ENCODE results near the gene MYOZ2.
A peak's percentile ranks its signal among the peaks of the same experiment; 100 is the strongest.

Gene MYOZ2

DNA sequence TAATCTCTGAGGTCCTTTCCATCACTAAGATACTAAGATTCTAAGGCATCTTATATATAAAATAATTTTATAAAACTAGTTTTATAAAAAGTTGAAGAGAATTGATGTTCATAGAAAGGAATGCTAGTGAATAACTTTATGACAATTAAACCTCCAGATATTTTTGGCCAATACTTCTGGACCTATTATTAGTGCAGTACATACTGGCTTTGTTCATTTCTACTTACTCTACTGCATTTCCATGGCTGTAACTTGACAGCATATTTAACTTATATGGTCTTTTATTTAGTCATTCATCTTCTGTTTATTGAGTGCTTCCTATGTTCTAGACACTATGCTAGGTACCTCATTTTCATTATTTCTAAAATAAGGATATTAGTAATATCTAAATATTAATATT lies 70.1 kb downstream of the MYOZ2 start:
- TF ChIP-seq GATA3 (IDR thresholded peaks at IDR 0.05; ENCODE audit: low read depth, low read length) (no peak), GATA2 (IDR thresholded peaks at IDR 0.05; ENCODE audit: low read depth, low read length) (no peak)

DNA sequence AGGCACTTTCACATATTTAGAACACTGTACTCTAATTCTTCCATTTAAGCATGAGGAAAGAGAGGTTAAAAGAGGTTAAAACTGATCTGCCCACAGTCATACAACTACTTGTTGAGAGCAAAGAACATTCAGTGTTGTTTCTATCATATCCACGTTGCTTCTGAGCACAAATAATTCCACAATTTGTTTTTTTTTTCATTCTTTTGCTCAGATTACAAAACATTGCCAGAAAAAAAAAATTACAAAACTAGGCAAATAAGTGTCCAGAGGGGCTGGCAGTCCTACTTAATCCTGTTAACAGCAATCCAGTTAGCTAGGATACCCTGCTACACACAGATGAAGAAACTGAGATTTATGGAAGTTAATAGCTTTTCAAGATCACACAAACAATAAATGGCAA lies 70.5 kb downstream of the MYOZ2 start:
- TF ChIP-seq GATA3 (IDR thresholded peaks at IDR 0.05; ENCODE audit: low read depth, low read length) (no peak), GATA2 (IDR thresholded peaks at IDR 0.05; ENCODE audit: low read depth, low read length) (no peak)

DNA sequence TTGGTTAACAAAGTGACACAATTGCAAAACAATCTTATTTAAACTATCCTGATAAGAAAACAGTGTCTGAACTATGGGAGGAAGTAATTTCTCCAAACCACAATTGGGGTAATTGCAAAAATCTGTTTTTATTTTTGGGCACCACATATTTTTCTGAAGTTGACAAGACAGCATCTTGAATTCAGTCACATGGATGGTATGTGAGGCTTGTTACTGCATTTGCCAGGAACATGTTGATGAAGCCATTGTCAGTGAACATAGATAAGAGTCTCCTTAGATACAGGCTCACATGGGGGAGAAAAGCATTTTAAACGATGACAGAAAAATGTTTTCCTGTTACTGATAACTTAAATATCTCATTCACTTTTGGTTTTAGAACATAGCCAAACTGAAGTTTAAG lies 71.4 kb downstream of the MYOZ2 start:
- no peak for TF ChIP-seq GATA3 (IDR thresholded peaks at IDR 0.05; ENCODE audit: low read depth, low read length)
- TF ChIP-seq GATA2 (IDR thresholded peaks at IDR 0.05; ENCODE audit: low read depth, low read length): no peak

DNA sequence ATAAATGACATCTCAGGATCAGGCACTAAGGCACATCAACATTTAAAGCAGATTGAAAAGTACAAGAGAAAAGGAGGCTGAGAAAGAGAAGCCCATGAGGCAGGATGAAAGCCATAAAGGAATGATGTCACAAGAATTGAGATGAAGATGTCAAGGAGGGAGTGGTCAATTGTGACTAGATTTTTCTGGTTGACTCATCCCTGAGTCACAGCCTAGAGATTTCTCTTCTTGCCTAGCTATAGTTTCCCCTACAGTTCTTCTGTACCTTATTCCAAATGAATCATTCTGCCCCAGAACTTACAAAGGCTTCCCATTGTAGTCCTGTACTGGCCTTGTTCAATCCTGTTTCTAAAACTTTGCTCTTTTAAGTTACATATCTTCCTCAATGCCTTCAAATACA lies 73.4 kb downstream of the MYOZ2 start:
- TF ChIP-seq GATA3 (IDR thresholded peaks at IDR 0.05; ENCODE audit: low read depth, low read length) (no peak), GATA2 (IDR thresholded peaks at IDR 0.05; ENCODE audit: low read depth, low read length) (no peak)

DNA sequence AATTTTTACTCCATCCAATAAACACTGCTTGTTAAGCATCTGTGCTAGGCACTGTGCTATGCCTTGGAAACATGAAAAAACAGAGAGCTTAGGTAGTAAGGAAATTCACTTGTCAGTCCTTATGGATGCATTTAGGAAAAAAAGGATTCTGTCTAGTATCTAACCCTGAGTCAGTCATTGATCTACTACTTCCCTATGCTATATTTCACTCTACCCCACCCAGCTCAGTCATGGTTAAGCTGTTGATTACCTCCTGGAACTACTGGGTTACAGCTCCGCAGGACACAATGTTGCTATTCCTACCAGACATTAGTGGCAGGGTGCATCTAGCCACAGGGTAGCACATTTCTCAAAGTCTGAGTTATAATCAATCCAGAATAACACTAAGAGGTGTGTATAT lies 74.0 kb downstream of the MYOZ2 start:
- TF ChIP-seq GATA3 (IDR thresholded peaks at IDR 0.05; ENCODE audit: low read depth, low read length) (no peak), GATA2 (IDR thresholded peaks at IDR 0.05; ENCODE audit: low read depth, low read length) (no peak)

DNA sequence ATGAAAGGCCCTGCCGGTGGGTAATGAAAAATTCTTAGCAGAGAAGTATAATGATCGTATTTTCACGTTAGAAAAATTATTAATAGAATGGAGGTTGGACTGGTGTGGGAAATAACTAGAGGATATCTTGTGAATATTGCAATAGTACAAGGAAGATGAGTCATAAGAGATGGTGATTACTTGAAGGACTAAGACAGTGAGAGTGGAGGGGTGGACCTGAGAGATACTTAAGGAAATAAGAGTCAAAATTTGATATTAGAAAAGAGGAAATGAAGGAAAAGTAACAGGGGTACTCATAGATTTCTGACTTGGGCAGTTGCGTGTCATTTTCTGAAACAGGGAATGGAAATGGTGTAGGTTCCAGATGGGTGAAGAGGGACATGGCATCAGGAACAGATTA lies 75.1 kb downstream of the MYOZ2 start:
- no peak for TF ChIP-seq GATA3 (IDR thresholded peaks at IDR 0.05; ENCODE audit: low read depth, low read length)
- TF ChIP-seq GATA2 (IDR thresholded peaks at IDR 0.05; ENCODE audit: low read depth, low read length): no peak

DNA sequence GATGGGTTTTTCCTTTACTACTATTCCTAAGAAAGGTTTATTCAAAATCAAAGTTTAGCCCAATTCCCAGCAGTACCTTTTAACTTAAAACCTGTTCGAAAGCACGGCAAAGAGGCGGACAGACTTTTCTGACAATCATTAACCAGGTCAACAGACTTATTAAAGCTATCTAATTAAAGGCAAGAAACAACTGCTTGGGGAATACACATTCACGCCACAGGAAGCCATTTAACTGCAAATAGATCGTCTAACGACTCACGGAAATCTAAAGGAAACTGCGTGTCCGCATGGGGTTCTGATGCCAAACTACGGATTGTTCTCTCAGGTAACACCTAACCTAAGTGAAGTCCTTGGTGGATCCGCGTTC lies 76.2 kb downstream of the MYOZ2 start:
- TF ChIP-seq GATA2 (IDR thresholded peaks at IDR 0.05; ENCODE audit: low read depth, low read length): no peak
- TF ChIP-seq GATA3 (IDR thresholded peaks at IDR 0.05; ENCODE audit: low read depth, low read length): no peak

DNA sequence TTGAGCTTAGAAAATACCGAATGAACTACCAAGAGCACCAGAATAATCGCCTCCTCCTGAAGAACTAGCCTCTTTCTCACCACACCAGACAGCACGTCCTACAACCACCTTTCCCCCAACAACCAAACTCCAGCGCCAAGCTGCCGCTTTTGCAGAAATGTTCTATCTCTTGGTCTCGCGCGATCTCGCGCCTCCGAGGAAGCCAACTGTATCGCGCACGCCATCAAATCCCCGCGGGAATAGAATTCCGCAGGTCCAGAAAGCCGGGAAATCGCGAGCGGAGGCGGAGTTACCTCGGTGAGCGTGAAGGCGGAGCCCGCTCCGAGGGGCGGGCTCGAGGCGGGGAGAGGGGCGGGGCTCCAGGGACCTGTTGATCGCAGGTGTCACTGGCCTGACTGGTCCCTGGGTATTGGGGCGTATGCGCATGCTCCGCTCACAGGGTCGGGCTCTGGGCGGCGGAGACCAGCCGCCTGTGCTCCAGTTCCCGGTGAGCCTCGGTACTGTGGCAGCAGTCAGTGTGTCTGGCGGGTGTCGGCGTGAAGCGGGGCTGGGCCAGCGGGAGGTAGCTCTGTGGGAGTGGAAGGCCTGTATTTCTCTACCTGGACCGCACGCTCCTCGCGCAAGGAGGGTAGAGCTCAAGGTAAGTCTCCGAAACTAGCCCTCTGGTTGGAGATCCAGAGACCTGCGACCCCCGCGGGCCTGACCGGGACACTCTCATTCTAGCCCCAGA lies 76.8 kb downstream of the MYOZ2 start, which contains the start of gene USP53:
USP53 (plus strand) TSS at position 480 of the 730 bp plus-strand sequence. CDS start 27,047 bp downstream, outside the sequence.
- TF ChIP-seq GATA3 (IDR thresholded peaks at IDR 0.05; ENCODE audit: low read depth, low read length) (no peak), GATA2 (IDR thresholded peaks at IDR 0.05; ENCODE audit: low read depth, low read length) (peak; percentile 92)

DNA sequence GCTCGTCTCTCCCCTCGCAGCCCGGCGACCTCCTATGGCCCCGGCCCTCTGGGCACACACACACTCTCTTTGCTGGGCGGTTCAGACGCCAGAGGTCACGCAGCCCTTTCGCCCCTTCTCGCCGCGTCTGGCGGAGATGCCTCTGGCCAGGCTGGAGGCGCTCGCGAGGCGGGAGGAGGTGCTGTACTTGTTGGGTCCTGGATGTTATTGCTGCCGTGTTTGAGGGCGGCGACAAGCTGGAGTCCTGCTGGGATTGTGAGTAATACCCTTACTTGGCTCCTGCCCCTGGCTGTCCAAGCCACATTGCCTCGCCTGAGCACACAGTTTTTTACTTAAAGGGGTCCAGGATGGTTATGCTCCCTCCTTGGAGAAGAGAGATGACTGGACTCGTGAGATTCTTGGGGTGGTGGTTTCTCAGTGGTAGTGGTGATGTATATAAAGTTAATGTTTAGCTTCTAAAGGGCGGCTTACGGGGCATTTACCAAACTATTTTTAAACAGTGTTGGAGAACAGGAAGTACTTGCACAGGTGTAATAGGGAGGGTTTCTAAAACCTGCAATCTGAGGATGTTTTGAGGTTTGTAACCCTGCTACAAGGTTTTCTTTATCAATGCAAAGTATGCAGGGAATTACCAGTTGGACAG lies 77.5 kb downstream of the MYOZ2 start:
- TF ChIP-seq GATA3 (IDR thresholded peaks at IDR 0.05; ENCODE audit: low read depth, low read length): no peak
- TF ChIP-seq GATA2 (IDR thresholded peaks at IDR 0.05; ENCODE audit: low read depth, low read length): no peak

DNA sequence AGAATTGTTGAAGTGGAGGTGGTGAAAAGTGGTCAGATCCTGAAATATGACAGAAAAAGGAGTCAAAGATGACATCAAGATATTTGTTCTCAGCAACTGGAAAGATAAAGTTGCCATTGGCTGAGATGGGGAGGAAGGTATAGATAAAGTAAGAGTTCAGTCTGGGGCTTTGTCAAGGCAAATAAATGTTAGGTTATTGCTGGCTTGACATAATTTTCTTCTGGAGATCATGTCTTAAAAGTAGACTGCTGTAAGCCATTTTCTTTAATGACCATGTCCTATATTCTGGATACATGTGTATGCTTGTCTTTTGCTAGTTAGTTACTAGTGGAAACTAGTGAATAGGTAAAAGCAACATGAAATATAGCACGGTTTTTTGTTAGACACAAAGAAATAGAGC lies 82.5 kb downstream of the MYOZ2 start:
- TF ChIP-seq GATA2 (IDR thresholded peaks at IDR 0.05; ENCODE audit: low read depth, low read length): no peak
- TF ChIP-seq GATA3 (IDR thresholded peaks at IDR 0.05; ENCODE audit: low read depth, low read length): no peak

DNA sequence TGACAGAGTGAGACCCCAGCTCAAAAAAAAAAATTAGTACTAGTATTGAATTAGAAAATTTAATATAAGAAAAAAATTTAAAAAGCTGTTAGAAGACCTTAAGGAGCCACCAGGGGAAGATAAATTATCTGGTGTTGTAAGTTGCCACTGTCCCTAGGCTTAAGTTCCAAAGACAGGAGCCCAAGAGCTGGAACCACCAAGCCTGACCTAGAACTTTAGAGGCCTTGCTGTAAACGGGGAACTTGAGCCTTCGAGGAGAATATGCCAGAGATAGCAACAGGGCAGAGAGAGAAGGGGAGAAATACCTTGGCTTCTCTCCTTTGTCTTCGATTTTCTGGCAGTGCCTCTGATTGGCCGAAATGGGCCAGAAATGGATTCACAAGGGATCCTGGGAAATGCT lies 85.8 kb downstream of the MYOZ2 start:
- TF ChIP-seq GATA2 (IDR thresholded peaks at IDR 0.05; ENCODE audit: low read depth, low read length) (no peak), GATA3 (IDR thresholded peaks at IDR 0.05; ENCODE audit: low read depth, low read length) (no peak)

DNA sequence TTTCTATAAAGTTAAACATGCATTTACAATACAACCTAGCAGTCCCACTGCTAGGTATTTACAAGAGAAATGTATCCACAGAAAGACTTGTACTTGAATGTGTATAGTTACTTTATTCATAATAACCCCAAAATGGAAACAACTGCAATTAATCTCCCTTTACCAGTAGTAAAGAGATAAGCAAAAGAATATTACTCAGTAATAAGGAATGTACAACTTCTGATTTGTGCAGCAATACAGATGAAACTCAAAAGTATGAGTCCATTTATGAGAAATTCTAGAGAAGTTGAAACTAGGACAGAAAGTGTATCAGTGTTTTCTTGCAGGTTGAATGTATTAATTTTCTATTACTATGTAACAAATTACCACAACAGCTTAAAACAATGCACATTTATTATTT lies 92.1 kb downstream of the MYOZ2 start:
- no peak for TF ChIP-seq GATA2 (IDR thresholded peaks at IDR 0.05; ENCODE audit: low read depth, low read length)
- no peak for TF ChIP-seq GATA3 (IDR thresholded peaks at IDR 0.05; ENCODE audit: low read depth, low read length)

DNA sequence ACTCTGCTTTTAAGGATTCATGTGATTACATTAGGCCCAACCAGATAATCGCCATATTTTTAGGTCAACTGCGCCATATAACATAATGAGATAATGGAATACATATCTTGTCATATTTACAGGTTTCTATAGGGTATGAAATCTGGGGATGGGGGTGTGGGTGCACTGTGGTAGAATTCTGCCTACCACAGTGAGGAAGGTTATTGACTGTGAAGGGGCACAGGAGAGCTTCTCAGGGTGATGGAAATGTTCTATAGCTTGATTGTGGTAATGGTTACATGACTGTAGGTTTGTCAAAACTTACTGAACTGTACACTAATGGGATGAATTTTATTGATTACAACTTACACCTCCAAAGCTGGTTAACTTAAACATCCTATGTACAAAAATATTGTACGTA lies 92.8 kb downstream of the MYOZ2 start:
- TF ChIP-seq GATA3 (IDR thresholded peaks at IDR 0.05; ENCODE audit: low read depth, low read length): no peak
- no peak for TF ChIP-seq GATA2 (IDR thresholded peaks at IDR 0.05; ENCODE audit: low read depth, low read length)

DNA sequence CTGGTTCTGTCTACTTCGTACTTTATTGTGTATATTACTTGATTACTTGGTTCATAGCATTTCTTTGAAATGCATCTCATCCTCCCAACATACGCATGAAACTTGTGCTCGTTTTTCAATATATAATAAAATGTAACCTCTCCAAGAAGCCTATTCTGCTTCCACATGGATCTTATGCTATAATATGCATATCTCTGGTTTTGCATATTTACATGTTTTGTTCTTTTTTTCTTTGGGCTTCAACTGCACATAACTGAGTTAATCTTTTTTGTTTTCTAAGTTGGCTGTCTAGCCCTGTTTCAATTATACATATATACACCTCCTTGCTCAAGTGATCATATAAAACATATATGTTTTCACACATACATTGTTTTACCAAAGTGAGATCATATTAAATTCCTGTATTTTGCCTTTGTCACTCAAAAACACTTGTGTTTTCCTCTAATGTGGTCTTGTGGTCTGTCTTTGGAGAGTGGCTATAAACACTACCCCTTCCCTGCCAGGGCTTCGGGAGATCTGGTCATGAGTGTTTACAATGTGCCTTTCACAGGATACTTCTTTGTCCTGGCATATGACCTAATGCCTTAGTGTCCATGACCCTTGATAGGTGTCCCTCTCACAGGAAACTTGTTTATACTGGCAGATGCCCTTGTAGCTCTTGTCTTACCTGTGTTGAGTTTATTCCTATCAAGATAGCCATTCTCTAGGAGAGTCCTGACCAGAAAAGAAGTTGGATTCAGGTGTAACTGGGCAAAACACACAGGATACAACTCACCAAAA lies 94.5 kb downstream of the MYOZ2 start:
- TF ChIP-seq GATA3 (IDR thresholded peaks at IDR 0.05; ENCODE audit: low read depth, low read length): no peak
- TF ChIP-seq GATA2 (IDR thresholded peaks at IDR 0.05; ENCODE audit: low read depth, low read length): no peak

DNA sequence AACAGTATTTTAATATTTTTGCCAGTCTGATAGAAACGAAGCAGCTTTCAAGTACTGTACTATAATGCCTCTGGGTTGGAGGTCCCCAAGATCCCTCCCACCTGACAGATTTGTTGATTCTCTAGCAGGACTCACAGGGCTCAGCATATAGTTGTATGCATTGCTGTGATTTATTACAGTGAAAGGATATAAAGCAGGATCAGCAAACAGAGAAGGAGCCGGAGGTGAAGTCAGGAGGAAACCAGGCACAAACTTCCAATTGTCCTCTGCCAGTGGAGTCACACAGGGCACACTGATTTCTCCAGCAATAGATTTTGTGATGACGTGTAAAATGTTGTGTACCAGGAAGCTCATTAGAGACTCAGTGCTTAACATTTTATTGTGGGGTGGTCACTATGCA lies 95.9 kb downstream of the MYOZ2 start:
- TF ChIP-seq GATA3 (IDR thresholded peaks at IDR 0.05; ENCODE audit: low read depth, low read length) (no peak), GATA2 (IDR thresholded peaks at IDR 0.05; ENCODE audit: low read depth, low read length) (no peak)

All from SH-SY5Y (cell line).